Measurements from ENCODE around the gene LRRC10.

Gene LRRC10, protein sequence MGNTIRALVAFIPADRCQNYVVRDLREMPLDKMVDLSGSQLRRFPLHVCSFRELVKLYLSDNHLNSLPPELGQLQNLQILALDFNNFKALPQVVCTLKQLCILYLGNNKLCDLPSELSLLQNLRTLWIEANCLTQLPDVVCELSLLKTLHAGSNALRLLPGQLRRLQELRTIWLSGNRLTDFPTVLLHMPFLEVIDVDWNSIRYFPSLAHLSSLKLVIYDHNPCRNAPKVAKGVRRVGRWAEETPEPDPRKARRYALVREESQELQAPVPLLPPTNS

DNA sequence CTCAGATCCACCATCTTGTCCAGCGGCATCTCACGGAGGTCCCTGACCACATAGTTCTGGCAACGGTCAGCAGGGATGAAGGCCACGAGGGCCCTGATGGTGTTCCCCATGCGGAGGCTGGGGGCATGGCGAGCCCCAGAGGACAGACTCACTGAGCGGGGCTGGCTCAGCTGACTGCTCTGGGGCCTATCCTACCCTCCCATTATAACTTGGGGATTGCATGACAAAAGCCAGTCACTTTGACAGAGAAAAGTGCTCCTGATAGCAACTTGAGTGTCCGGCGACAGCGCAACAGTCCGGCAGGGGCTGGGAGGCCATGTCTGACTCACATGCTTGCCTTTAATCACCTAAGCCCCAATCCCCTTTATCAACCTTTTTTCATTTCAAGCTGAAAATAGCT, at the start of gene LRRC10:
LRRC10 (minus strand) TSS at position 179 of the 400 bp plus-strand sequence; CDS start at position 110, 69 bp downstream.
- Mint-ChIP-seq H3K27ac (peak within 1 kb of the TSS in 1 of 2 donors; percentile 48), H3K27me3 (peaks cover 13% of the 10 kb centered on the region), H3K4me3 (no peak within 1 kb of the TSS), H3K4me1 (no peaks in the 10 kb centered on the region), H3K9me3 (no peaks in the 10 kb centered on the region)
- DNase-seq (no peak), ATAC-seq (no peak)

DNA sequence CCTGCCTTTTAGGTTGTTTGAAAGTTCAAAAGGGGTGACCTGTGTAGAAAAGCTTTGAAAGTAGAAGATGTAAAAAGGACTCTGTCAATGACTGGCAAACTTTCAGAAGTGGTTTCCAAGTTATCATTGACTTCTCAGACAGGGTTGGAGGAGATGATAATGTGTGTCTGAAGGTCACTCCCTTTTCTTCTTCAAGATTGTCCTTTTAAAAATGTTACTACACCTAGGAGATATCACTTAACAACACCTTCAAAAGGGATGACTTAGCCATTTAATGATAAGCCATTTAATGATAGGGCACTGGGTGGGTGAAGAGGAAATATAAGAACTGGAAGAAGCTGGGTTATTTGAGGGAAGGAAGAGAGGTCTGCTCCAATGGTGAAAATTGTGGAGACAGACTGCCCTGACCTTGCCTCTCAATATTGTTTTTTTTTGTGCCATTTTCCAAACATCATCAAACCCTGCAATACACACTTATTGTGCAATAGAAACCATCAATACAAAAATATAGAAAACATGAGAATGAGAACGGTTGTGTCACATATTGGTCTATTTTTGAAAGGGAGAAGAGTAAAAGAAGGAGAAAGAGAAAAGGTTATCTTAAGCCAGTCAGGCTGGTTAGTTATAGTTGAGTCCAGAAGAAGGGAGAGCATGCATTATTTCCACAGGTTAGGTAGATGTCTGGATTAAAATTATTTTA, 49.6 kb upstream of the LRRC10 start:
- Mint-ChIP-seq H3K27ac (no peak overlapping the region), H3K4me3 (no peak overlapping the region), H3K9me3 (no peaks in the 10 kb centered on the region), H3K4me1 (no peaks in the 10 kb centered on the region), H3K27me3 (peaks cover 29% of the 10 kb centered on the region)
- ATAC-seq (no peak), DNase-seq (no peak)

DNA sequence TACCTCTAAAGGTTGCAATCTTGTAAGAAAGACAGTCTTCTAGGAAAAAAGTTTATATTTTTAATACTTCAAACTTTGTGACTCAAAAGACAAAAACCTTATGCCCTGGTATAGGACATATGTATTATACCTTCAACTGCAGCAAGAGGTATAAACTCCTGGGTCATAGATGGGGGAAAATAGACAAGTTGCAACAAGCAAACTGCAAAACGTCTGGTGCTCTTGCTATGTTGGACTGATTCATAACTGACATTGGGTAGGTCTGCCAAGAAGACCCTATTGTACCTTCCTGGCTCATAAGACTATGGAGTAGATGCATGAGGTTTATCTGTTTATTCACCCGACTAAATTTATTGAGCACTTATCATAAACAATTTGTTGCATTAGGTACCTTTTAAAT, 47.5 kb upstream of the LRRC10 start:
- ATAC-seq (no peak), DNase-seq (no peak)
- Mint-ChIP-seq H3K9me3 (no peaks in the 10 kb centered on the region), H3K4me1 (no peaks in the 10 kb centered on the region), H3K4me3 (no peak overlapping the region), H3K27me3 (peaks cover 24% of the 10 kb centered on the region), H3K27ac (peak overlapping the region in 1 of 2 donors; percentile 33)

DNA sequence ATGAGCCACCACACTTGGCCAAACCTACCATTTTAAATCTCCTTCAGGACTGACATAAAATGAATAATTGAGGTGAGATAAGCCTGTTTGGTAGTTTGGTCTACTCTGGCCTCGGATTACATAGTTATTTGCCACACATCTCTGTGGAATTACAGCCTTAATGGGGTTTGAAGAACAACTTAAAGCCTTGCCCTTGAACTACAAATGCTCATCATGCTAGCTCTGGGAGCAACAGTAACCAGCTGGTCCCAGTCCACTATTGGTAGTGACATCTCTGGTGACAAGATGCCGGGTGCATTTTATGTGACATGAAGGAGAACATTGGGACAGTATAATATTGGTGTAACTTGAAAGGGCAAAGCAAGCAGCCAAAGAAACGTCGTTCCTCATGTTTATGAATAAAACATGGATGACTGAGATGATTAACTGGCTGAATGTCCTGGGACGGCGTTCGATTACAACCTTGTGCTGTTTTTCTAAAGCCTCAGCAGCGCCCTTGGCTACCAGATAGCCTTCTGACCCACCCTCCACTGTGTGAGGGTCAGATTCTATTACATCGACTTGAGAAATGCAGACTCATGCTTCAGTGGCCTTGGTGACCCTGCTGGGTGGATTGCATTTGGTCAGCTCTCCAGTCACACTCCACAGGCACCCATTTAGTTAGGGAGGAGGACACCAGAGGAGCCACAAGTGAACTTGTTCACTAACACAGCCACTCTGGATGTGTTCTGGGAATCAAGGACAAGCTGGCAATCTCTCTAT, 46.9 kb upstream of the LRRC10 start:
- no peak overlapping the region for H3K27ac Mint-ChIP-seq
- DNase-seq (no peak), ATAC-seq (no peak)
- H3K27me3 Mint-ChIP-seq, result peaks cover 19% of the 10 kb centered on the region
- H3K9me3 Mint-ChIP-seq, result no peaks in the 10 kb centered on the region
- no peaks in the 10 kb centered on the region for H3K4me1 Mint-ChIP-seq
- H3K4me3 Mint-ChIP-seq, result no peak overlapping the region

DNA sequence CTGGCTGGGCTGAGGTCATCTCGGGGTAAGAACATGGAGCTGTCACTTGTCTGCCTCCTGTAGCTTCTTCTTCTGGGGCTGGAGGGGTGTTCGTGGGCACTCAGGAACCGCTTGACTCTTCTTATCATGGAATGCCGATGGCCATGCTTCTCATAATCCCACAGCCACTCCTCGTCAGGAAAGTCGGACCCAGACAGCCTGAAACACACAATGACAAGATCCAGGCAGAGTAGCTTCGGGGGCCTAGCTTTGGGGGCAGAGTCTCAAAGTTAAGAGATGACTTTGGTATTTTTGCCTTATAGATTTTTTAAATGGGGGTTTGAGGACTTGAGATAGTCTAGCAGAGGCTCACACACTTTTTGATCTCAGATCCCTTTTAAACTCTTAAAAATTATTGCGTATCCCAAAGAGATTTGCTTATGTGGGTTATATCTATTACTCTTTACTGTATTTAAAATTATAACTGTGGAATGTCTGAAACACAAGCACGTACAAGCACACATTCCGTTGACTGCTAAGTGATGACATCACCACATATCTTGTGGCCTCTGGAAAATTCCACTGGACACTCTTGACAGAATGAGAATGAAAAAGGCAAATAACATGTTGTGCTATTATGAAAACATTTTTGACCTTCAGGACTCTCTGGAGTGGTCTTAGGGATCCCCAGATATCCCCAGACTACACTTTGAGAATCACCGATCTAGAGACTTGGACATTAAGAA, 45.1 kb upstream of the LRRC10 start:
- DNase-seq (no peak), ATAC-seq (no peak)
- Mint-ChIP-seq H3K4me3 (no peak overlapping the region), H3K27me3 (peaks cover 17% of the 10 kb centered on the region), H3K27ac (no peak overlapping the region), H3K4me1 (no peaks in the 10 kb centered on the region), H3K9me3 (no peaks in the 10 kb centered on the region)

DNA sequence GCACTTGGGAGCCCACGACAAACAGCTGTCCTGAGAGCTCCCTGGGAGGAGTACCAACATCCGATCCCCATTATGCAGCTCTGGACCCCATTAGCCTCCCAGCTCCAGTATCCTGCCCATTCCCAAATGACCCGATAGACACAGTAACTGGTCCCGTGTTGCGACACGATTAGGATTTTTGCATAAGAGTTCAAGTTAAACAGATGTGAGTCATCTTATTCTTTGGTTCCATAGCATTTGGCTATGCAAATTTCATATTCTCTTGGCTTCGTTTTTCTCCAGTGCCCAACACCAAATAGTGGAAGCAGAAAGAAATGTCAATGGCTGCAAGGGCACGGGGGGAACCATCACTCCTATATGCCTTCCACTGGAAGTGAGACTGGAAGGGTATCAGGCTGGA, 43.0 kb upstream of the LRRC10 start:
- ATAC-seq, result no peak
- H3K9me3 Mint-ChIP-seq, result no peaks in the 10 kb centered on the region

DNA sequence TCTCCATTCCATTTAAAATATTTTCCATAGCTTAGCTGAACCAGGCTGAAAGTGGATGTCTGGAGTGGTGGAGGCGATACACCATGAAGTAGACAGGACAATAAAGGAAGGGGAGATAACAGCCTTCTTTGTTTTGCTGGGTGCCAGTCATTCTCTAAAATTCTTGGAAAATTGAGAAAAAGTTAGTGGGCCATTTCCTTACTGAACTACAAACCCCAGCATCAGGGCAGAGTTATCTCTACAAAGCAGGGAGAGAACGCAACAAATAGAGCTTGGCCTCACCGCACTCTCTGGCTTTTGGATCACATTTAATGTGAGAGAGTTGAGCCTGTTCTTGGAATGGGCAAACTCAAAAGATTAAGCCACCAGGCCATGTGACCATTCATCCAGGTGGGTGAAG, 41.2 kb upstream of the LRRC10 start:
- H3K4me1 Mint-ChIP-seq, result no peaks in the 10 kb centered on the region
- no peak overlapping the region for H3K4me3 Mint-ChIP-seq
- ATAC-seq (no peak), DNase-seq (no peak)
- no peaks in the 10 kb centered on the region for H3K9me3 Mint-ChIP-seq
- no peak overlapping the region for H3K27ac Mint-ChIP-seq
- H3K27me3 Mint-ChIP-seq, result peaks cover 22% of the 10 kb centered on the region

More for the DNA sequence above, 43.0 kb upstream of the LRRC10 start:
- Mint-ChIP-seq H3K4me1 (no peaks in the 10 kb centered on the region), H3K4me3 (no peak overlapping the region), H3K27ac (no peak overlapping the region), H3K27me3 (peaks cover 11% of the 10 kb centered on the region)
- DNase-seq, result no peak

DNA sequence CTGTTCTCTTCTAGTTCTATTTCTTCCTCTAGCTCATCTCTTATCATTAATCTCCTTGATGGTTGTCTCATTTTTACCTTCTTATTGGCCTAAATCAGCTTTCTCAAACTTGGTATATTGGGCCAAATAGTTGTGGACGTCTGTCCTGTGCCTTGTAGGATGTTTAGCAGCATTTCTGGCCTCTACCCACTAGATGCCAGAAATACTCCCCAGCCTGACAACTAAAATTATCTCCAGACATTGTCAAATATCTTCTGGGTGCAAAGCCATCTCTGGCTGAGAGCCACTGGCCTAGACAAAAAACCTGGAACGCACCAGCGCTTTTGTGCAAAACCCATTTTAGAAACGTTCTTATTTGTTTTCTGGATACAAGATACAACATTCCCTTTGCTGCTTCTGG, 38.8 kb upstream of the LRRC10 start:
- Mint-ChIP-seq H3K27me3 (peaks cover 22% of the 10 kb centered on the region), H3K27ac (no peak overlapping the region), H3K4me3 (no peak overlapping the region), H3K9me3 (no peaks in the 10 kb centered on the region), H3K4me1 (no peaks in the 10 kb centered on the region)
- no peak for ATAC-seq
- no peak for DNase-seq

DNA sequence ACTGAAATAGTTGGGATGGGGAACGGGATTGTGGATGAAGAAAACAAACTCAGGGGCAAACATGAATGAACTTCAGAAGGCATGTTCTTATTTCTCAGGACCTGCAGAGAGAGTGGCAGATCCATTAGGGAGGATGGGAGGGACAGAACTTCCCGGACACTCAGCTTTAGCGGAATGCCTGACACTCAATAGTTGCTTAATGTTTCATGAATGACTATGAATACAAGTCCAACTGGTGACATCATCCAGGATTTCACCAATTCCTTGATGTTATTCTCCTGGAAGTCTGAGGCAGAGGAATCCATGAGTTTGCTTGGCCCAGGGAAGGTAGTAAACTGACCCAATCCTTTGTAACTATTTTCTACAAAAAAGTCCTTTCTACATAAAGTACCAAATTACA, 37.8 kb upstream of the LRRC10 start:
- DNase-seq (no peak), ATAC-seq (no peak)
- H3K4me1 Mint-ChIP-seq, result no peaks in the 10 kb centered on the region
- H3K27ac Mint-ChIP-seq, result no peak overlapping the region
- H3K27me3 Mint-ChIP-seq, result peaks cover 22% of the 10 kb centered on the region
- H3K9me3 Mint-ChIP-seq, result no peaks in the 10 kb centered on the region
- no peak overlapping the region for H3K4me3 Mint-ChIP-seq

DNA sequence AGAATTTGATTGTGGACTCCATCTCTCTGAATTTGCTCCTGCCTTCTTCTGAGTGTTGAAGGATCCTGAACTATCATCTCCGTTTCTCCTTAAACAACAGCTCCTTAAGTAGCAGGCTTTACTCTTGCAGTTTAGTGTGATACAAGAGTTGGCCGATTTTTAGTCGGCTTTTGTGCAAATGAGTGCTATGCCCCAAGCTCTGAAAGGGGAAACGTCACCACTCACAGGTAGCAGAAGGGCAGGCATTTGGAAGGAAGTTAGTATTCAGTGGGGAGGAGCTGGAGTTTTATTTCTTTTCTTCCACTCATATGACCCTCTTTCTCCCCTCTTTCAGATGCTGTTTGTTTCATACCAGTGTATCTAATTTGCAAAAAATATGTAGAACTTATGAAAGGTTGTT, 36.5 kb upstream of the LRRC10 start:
- no peak overlapping the region for H3K4me3 Mint-ChIP-seq
- DNase-seq, result no peak
- H3K27me3 Mint-ChIP-seq, result peaks cover 22% of the 10 kb centered on the region
- no peak for ATAC-seq
- no peaks in the 10 kb centered on the region for H3K9me3 Mint-ChIP-seq
- no peak overlapping the region for H3K27ac Mint-ChIP-seq
- H3K4me1 Mint-ChIP-seq, result no peaks in the 10 kb centered on the region

DNA sequence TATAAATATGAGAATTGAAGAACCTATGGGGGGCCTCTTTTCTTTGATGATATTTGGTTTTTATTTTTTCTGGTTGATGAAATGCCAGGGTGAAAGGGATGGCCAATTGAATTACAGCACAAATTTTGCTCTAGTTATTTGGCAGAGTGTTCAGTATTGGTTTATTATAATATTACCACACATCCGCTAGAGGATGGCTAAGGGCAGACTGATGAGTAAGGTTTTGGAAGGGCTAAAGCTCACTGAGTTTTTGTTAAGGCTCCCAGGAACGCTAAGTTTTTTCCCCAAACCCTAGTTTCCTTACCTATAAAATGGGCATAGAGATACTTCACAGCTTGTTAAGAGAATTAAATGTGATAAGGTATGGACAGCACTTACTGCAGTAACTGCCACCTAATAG, 34.3 kb upstream of the LRRC10 start:
- DNase-seq (no peak), ATAC-seq (no peak)
- Mint-ChIP-seq H3K27me3 (peaks cover 22% of the 10 kb centered on the region), H3K4me3 (no peak overlapping the region), H3K4me1 (no peaks in the 10 kb centered on the region), H3K27ac (no peak overlapping the region), H3K9me3 (no peaks in the 10 kb centered on the region)

DNA sequence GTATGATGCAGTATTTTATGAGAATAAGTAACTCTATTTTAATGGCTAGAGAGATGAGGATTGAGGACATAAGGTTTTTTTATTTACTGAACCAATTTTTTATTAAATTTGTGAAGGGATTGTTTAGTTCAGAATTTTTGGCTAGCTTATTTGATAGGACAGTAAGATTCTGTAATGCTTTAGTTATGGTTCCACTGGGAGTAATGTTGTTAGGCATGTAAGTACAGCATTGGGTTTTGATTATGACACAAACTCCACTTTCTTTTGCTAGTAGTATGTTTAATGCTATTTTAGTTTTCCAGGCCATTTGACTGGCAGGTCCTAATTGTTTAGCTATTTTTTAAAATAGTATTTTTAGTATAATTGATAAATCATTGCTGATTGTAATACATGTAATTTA, 33.8 kb upstream of the LRRC10 start:
- Mint-ChIP-seq H3K9me3 (no peaks in the 10 kb centered on the region), H3K4me1 (peaks cover 2% of the 10 kb centered on the region), H3K4me3 (no peak overlapping the region), H3K27ac (no peak overlapping the region), H3K27me3 (peaks cover 18% of the 10 kb centered on the region)
- ATAC-seq, result no peak
- no peak for DNase-seq

DNA sequence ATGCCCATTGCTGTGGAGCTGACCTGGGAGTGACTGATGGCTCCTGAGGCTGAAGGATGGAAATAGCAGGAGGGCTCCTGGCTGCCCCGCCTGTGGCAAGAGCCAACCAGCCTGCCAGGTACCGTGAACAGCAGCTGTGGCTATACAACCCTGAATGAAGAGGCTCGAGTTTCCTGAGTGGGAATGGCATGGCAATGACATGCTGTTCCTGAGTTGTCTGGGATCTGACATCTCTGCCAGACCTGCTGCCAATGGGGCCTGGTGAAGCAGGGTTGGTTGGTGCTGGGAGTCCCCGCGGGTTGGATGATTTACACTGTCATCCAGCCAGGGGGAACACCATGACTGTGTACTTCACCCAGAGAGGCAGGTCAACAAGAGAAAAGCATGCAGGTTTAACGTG, 31.8 kb upstream of the LRRC10 start:
- ATAC-seq, result no peak
- DNase-seq, result no peak
- Mint-ChIP-seq H3K27me3 (peaks cover 5% of the 10 kb centered on the region), H3K4me3 (no peak overlapping the region), H3K9me3 (no peaks in the 10 kb centered on the region), H3K4me1 (peaks cover 5% of the 10 kb centered on the region), H3K27ac (peak overlapping the region in 1 of 2 donors; percentile 79)

DNA sequence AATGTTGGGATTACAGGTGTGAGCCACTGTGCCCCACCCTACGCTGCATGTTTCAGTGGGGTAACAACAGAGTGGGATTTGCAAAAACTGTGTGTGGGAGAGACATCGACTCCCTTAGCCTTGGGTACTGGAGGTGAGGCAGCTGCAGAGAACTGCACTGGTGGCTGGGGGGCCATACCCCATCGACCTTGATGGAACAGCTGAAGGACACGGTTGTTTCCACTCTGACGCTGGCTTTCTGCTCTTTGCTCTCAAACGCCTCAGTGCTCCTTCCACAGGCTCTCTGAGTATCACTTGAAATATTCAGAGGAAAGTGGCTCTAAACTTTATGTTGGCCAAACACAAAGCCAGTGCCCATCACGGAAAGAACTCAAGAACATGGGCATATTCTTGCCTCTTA, 30.8 kb upstream of the LRRC10 start:
- no peak for DNase-seq
- Mint-ChIP-seq H3K4me1 (peaks cover 5% of the 10 kb centered on the region), H3K4me3 (no peak overlapping the region), H3K27ac (no peak overlapping the region), H3K27me3 (no peaks in the 10 kb centered on the region), H3K9me3 (no peaks in the 10 kb centered on the region)
- ATAC-seq, result no peak

DNA sequence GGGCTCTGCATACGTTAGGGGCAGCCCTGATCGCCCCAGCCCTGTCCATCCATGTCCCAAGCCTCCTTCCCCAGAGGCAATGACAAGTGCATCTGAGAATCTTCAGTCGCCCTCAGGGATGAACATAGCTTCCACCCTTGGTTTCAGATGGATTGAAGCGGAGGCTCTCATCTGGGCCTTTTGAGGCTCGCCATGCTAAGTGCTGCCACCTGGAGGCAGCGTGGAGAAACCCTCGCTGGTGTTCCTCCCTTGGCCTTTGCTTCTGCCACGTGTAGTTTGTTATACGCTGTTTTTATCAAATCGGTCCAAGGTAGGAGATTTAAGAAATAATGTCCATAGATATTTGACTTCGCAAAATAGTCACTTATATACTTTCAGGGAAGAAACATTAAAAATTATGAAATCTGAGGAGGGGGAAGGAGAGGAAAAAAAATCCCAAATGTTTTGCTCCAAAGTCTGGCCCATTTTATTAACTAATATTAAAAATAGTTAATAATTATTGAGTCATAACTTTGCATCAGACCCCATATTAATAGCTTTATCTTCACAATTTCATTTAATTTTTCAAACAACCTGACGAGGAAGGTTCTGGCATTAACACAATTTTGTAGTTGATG, 28.8 kb upstream of the LRRC10 start:
- no peak overlapping the region for H3K27ac Mint-ChIP-seq
- DNase-seq (peak; percentile 52 to 66), ATAC-seq (peak; percentile 83)
- no peaks in the 10 kb centered on the region for H3K9me3 Mint-ChIP-seq
- H3K4me3 Mint-ChIP-seq, result no peak overlapping the region
- no peaks in the 10 kb centered on the region for H3K27me3 Mint-ChIP-seq
- H3K4me1 Mint-ChIP-seq, result peaks cover 5% of the 10 kb centered on the region
